ENCODE results near the gene SPEN.

- TF ChIP-seq EP300 (IDR thresholded peaks at IDR 0.05) (no peak), CTCF (IDR thresholded peaks at IDR 0.05) (peak in 1 of 3 experiments; percentile 30), POLR2A (IDR thresholded peaks at IDR 0.05; ENCODE audit: low read depth) (no peak)
Observed at GRCh38 chr1:15958793-15959192, 111.3 kb downstream of the SPEN start.

Data from esophagus muscularis mucosa (tissue), 4 donors.